CD4-positive, alpha-beta T cell (primary cell): ENCODE measurements around the gene MS4A4E. TPM values are rescaled to one million over a fixed set of nuclear protein-coding genes. Genes with fewer than 3 reads are reported as not detected.

Experiments used
- ATAC-seq: fragments of 200-7000 bp; cut with Tn5 transposase; one replicate; pipeline ENCODE4 v1.10.0; 2022; ENCODE audit warnings: mild to moderate bottlenecking; ENCODE audit not compliant: poor library complexity
- CTCF ChIA-PET: fragments of 350-600 bp; sonication (Branson Sonifier 250); formaldehyde crosslinking; loops from one replicate; lab custom pipeline; 2021; ENCODE audit warnings: antibody characterized with exemption, inconsistent platforms; lab: Charles Lee
- POLR2A ChIA-PET: fragments of 350-600 bp; sonication (Branson Sonifier 250); formaldehyde crosslinking; loops from one replicate; lab custom pipeline; 2021; ENCODE audit warnings: antibody characterized with exemption, inconsistent platforms; lab: Charles Lee
- DNase-seq, 14 experiments: peaks; one replicate each; pipeline ENCODE4 v3.0.0-alpha.2; 2013 to 2020; ENCODE audit warnings: mixed read lengths in 2 of 14
- H3K27ac ChIP-seq, 2 donors: one replicate each; pipeline versions ENCODE4 v1.5.1 to v1.7.0; 2013; ENCODE audit warnings: low read length in 2 of 2, low read depth in 1 of 2, mild to moderate bottlenecking in 1 of 2
- H3K27me3 ChIP-seq, 2 experiments: 1 replicate in 1 of 2; 2 replicates in 1 of 2; pipeline versions ENCODE4 v1.6.1 to v1.7.0; 2013; ENCODE audit warnings: low read length in 2 of 2, control low read depth in 1 of 2, mild to moderate bottlenecking in 1 of 2, moderate library complexity in 1 of 2; ENCODE audit not compliant: insufficient read depth in 2 of 2, control insufficient read depth in 1 of 2
- H3K36me3 ChIP-seq: one replicate; pipeline ENCODE4 v1.6.1; 2013; ENCODE audit warnings: low read length, control low read depth; ENCODE audit not compliant: insufficient read depth
- H3K4me1 ChIP-seq: one replicate; pipeline ENCODE4 v1.6.1; 2013; ENCODE audit warnings: low read length, control low read depth; ENCODE audit not compliant: insufficient read depth
- H3K4me3 ChIP-seq: one replicate; pipeline ENCODE4 v1.5.1; 2013; ENCODE audit warnings: mild to moderate bottlenecking, low read length, moderate library complexity
- H3K9me3 ChIP-seq, 2 experiments: 1 replicate in 1 of 2; 2 replicates in 1 of 2; pipeline versions ENCODE4 v1.6.1 to v1.7.0; 2013; ENCODE audit warnings: low read length in 2 of 2, mild to moderate bottlenecking in 2 of 2, control low read depth in 1 of 2, moderate library complexity in 1 of 2; ENCODE audit not compliant: control insufficient read depth in 1 of 2, insufficient read depth in 1 of 2
- H3K27ac Mint-ChIP-seq: one replicate; pipeline ENCODE4 v1.8.0; 2020; ENCODE audit warnings: mixed read lengths
- H3K27me3 Mint-ChIP-seq: one replicate; pipeline ENCODE4 v1.8.0; 2021; ENCODE audit warnings: mixed read lengths
- H3K36me3 Mint-ChIP-seq: one replicate; pipeline ENCODE4 v1.8.0; 2021; ENCODE audit warnings: low read depth, mixed read lengths
- H3K4me1 Mint-ChIP-seq: one replicate; pipeline ENCODE4 v1.8.0; 2021; ENCODE audit warnings: low read depth, mixed read lengths
- H3K4me3 Mint-ChIP-seq: one replicate; pipeline ENCODE4 v1.8.0; 2020; ENCODE audit warnings: mild to moderate bottlenecking, mixed read lengths
- H3K9me3 Mint-ChIP-seq: one replicate; pipeline ENCODE4 v1.8.0; 2020; ENCODE audit warnings: mixed read lengths
- CTCF ChIP-seq: fragments of 200-600 bp; IDR thresholded peaks from one replicate; pipeline ENCODE4 v1.8.0; 2022; ENCODE audit warnings: antibody characterized with exemption, mild to moderate bottlenecking
- intact Hi-C, 2 experiments: fragments of 100-400 bp; cut with DNase I in 1 of 2; cut with micrococcal nuclease in 1 of 2; formaldehyde crosslinking; loops; one replicate each; pipeline versions ENCODE4 v1.15.1 to v1.9.0; 2023 to 2025; cut with DNase I, micrococcal nuclease
- total RNA-seq, 174 experiments: library from RNA in 2 of 174; stranded (reverse) in 2 of 174; gene quantifications; one replicate each; pipeline ENCODE4 v1.2.3 and lab custom pipeline; 2021 to 2026

The MS4A4E gene
- total RNA-seq, 2 experiments from 2014 or later: not detected

GRCh38 chr11:60165538-60165937 is 77.4 kb downstream of the MS4A4E start:
- no peak for ATAC-seq
- CTCF ChIA-PET: no interaction called here
- Mint-ChIP-seq H3K36me3 (no peaks in the 10 kb centered on the region), H3K27ac (no peak overlapping the region), H3K4me1 (no peaks in the 10 kb centered on the region), H3K27me3 (peaks cover 5% of the 10 kb centered on the region), H3K4me3 (no peak overlapping the region), H3K9me3 (peaks cover 5% of the 10 kb centered on the region)
- TF ChIP-seq CTCF: no peak
- H3K4me3 ChIP-seq: no peak overlapping the region
- POLR2A ChIA-PET: no interaction called here
- H3K36me3 ChIP-seq: no peaks in the 10 kb centered on the region
- no peaks in the 10 kb centered on the region for H3K4me1 ChIP-seq
- H3K27me3 ChIP-seq: peaks cover 0 to 3% of the 10 kb centered on the region in 2 experiments
- no peak for DNase-seq
- H3K27ac ChIP-seq: no peak overlapping the region
- intact Hi-C loops: no loop called here
- peaks cover 12 to 18% of the 10 kb centered on the region in 2 experiments for H3K9me3 ChIP-seq

- intact Hi-C loops: no loop called here
- ATAC-seq: no peak
Measured at GRCh38 chr11:60164550-60165075, 78.3 kb downstream of the MS4A4E start.

GRCh38 chr11:60161766-60162165 is 81.2 kb downstream of the MS4A4E start:
- Mint-ChIP-seq H3K4me3 (no peak overlapping the region), H3K9me3 (no peaks in the 10 kb centered on the region), H3K4me1 (no peaks in the 10 kb centered on the region), H3K36me3 (no peaks in the 10 kb centered on the region), H3K27ac (no peak overlapping the region), H3K27me3 (peaks cover 12% of the 10 kb centered on the region)
- Histone ChIP-seq H3K27ac (no peak overlapping the region), H3K4me3 (no peak overlapping the region), H3K27me3 (peaks cover 0 to 3% of the 10 kb centered on the region in 2 experiments), H3K9me3 (peaks cover 0 to 4% of the 10 kb centered on the region in 2 experiments), H3K4me1 (no peaks in the 10 kb centered on the region), H3K36me3 (no peaks in the 10 kb centered on the region)
- POLR2A ChIA-PET: no interaction called here
- intact Hi-C loops: no loop called here
- no peak for TF ChIP-seq CTCF
- no peak for DNase-seq
- CTCF ChIA-PET: no interaction called here
- no peak for ATAC-seq

More at GRCh38 chr11:60164550-60165075, 78.3 kb downstream of the MS4A4E start:
- Mint-ChIP-seq H3K4me3 (no peak overlapping the region), H3K9me3 (no peaks in the 10 kb centered on the region), H3K27ac (no peak overlapping the region), H3K36me3 (no peaks in the 10 kb centered on the region), H3K4me1 (no peaks in the 10 kb centered on the region), H3K27me3 (peaks cover 5% of the 10 kb centered on the region)
- Histone ChIP-seq H3K27ac (no peak overlapping the region), H3K27me3 (peaks cover 0 to 3% of the 10 kb centered on the region in 2 experiments), H3K4me3 (no peak overlapping the region), H3K9me3 (peaks cover 12 to 15% of the 10 kb centered on the region in 2 experiments), H3K4me1 (no peaks in the 10 kb centered on the region), H3K36me3 (no peaks in the 10 kb centered on the region)
- POLR2A ChIA-PET: no interaction called here
- CTCF ChIA-PET: interaction anchor here (0.6 kb wide), 1 partner anchor 22 kb away, joined by 3 read pairs; no protein-coding TSS in a partner anchor
- no peak for DNase-seq
- TF ChIP-seq CTCF: no peak
